Stimulated activated CD8-positive, alpha-beta memory T cell treated with anti-CD3 and anti-CD28 coated beads, Interleukin-12 subunit alpha, Interleukin-12 subunit beta, amount 100 ng/mL, for 1 hour (primary cell): ENCODE measurements around the gene PCDH9.
A peak's percentile ranks its signal among the peaks of the same experiment; 100 is the strongest.

Experiments
- DNase-seq: peaks from one replicate; pipeline ENCODE4 v3.0.0-alpha.2; 2020; ENCODE audit warnings: low read depth

PCDH9 gene, protein sequence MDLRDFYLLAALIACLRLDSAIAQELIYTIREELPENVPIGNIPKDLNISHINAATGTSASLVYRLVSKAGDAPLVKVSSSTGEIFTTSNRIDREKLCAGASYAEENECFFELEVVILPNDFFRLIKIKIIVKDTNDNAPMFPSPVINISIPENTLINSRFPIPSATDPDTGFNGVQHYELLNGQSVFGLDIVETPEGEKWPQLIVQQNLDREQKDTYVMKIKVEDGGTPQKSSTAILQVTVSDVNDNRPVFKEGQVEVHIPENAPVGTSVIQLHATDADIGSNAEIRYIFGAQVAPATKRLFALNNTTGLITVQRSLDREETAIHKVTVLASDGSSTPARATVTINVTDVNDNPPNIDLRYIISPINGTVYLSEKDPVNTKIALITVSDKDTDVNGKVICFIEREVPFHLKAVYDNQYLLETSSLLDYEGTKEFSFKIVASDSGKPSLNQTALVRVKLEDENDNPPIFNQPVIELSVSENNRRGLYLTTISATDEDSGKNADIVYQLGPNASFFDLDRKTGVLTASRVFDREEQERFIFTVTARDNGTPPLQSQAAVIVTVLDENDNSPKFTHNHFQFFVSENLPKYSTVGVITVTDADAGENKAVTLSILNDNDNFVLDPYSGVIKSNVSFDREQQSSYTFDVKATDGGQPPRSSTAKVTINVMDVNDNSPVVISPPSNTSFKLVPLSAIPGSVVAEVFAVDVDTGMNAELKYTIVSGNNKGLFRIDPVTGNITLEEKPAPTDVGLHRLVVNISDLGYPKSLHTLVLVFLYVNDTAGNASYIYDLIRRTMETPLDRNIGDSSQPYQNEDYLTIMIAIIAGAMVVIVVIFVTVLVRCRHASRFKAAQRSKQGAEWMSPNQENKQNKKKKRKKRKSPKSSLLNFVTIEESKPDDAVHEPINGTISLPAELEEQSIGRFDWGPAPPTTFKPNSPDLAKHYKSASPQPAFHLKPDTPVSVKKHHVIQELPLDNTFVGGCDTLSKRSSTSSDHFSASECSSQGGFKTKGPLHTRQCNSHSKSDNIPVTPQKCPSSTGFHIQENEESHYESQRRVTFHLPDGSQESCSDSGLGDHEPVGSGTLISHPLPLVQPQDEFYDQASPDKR (N-terminal part only)

DNA sequence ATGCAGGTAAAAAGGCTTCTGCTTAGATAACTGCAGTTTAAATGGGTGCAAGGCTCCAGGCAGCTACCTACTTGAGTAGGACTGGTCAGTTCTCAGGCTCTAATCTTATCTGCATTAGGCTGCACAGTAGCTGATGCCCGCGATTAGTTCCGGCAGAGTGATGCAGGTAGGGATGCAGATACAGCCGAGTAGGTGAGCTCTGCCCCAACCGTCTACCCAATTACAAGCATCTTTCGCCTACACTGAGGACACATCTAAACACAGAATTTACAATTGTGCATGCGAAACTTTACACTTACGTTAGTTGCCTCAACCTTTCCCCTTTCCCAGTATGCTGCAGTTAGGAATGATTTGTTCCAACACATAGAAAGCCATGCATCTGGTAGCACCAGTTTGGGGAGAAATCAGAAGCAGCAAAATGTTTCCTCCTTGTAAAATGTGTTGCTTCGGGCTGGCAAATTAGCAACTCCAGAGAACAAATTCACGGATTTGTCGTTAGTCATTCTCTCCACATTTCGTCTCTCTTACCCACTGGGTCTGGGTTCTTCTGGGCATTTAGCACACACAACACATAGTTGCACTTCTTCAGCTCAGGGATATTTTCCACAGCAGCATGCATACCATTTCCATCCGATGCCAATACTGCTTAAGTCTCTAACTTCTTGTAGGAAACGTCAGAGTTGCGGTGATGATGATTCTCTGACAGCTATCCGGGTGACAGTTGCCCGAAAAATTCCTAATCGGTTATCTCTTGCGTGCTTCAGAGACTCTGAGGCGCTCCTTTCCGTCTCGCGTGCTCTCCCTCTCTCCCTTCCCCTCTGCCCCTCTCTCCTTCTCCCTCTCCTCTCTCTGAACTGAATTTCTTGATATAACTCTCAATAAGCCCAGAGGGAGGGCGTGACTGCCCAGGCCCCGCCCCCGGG lies at the start of gene PCDH9:
Gene PCDH9 (minus strand): TSS at position 856 of the 923 bp plus-strand sequence. CDS start 1,896 bp downstream, outside the sequence.
- DNase-seq, result no peak

DNA sequence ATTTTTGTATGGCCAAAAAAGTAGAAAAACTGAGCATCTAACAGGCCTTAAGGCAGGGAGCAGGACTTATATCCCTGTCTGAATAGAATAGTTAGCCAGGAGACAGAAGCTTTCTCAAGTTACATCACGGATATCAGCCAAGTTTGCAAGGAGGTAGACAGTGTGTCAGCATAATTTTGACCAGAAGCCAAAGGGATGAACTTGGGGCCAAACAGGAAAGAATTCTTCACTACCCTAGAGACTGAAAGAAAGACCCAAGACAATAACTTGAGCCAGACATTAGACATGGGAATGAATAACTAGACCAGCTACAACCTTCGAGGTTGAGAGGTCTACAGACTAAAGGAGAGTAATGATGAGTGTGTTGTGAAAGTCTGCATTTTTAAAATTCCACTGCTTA lies 48.1 kb upstream of the PCDH9 start:
- no peak for DNase-seq

DNA sequence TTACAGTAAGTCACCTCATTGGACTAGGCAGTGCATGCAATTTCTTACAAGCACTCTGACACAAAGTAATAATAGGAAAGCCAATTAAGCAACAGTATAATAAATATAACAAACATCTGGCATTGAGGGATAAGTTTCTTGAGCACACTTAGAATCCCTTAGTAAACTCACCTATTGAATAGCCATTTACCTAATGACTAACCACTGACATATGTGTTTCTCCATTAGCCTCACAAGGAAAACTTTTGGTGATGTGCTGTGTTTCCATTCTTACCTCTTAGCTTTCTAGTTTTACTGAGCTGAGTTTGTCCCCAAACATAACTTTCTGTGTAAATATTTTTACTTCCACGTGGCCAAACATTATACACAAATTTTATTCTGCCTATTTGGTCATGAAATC lies 47.4 kb upstream of the PCDH9 start:
- no peak for DNase-seq

DNA sequence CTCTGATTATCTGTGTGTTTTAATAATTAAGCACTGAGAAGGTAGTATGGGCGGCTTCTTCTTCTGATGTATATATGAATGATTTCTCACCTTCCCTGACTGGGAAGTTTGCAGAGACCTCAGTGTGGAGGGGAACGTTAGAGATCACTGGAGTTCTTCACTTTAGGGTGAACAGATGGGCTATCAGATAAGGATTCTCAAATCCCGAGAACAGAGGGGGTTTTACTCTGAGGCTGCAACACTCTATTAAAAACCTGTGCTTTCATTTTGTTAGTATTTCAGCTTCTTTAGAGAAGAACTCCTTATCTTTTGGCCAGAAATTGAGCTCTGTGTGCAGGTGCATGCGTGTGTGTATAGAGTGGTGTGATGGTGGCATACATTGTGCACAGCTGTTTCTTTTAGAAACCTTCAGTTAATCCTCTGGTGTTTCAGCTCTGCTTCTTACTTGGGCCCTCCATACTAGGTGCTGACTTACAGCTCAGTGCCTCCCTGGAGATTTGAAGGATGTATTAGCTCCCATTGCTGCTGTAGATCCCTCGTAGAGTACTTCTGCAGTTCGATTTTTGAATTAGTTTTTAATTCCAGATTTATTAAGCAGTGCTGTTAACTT lies 45.3 kb upstream of the PCDH9 start:
- no peak for DNase-seq

DNA sequence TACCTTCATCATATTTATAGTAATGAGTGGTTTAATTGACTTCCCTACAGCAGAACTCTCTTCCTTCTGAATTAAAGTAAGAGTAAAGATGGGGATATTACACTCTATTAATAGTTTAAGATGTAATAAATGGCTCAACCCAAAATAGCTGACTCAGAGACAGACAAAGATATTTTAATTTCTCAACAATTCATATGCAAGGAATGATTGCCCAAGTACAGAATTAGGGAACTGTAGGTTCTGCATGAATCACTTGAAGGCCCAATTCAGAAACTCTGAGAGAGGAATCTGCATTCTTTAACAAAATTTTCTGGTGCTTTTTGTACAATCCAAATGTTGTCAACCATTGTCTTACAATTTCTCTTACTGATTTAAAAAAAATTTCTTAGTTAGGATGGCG lies 42.9 kb upstream of the PCDH9 start:
- no peak for DNase-seq

DNA sequence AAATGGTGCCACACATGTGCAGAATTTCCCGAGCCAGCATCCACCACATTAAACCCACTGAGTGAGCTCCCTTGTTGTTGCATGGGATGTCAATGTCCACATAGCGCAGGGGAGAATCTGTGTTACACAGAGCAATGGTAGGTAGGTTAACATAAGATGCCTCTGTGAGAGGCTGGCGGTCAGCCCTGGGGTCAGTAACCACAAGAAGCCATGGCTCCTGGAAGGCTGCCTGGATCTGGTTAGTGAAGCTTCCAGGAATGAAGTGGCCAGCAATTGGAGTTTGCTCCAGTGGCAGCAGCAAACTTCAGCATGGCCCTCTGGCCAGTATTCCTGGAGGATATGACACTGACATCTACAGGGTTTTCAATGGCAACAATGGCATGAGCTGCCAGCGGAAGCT lies 37.0 kb upstream of the PCDH9 start:
- no peak for DNase-seq

DNA sequence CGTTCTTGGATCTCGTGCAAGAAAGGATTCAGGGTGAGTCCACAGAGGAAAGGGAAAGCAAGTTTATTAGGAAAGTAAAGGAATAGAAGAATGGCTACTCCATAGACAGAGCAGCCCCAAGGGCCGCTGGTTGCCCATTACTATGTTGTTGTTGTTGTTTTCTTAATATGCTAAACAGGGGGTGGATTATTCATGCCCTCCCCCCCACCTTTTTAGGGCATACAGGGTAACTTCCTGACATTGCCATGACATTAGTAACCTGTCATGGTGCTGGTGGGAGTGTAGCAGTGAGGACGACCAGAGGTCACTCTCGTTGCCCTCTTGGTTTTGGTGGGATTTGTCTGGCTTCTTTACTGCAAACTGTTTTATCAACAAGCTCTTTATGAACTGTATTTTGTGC lies 29.1 kb upstream of the PCDH9 start:
- no peak for DNase-seq

DNA sequence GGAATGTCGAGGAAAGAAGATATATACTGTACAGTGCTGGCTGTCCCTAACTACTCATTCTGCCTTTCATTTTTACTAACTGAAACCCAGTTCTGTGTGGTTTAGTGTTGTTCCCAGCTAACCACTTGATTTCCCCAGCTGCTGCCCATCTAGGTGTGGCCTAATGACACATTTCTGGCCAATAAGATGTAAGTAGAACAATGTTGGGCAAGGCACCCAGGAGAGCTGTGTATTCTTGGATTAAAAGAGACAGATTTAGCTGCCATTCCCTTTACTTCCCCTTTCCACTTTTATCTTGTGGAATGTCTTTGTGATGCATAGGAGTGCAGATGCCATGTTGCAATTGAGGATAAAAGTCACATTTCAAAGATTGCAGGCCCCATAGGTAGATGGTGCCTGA lies 28.3 kb upstream of the PCDH9 start:
- DNase-seq, result no peak

DNA sequence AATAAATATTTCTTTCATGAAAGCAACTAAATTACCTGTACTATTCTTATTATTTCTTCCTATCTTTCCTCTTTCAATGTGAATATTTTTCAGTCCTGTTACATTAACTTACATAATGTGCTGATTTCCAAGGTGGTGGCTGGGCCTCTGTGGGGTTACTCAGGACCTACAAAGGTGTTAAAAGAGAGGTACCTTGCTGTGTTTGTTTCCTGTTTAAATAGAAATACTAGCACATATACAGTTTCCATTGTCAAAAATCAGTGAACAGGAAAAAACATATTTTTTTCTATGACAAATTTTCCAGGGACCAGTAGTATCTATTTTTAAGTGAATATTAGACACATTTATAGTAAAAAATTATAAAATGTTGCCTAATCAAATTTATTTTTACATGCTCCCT lies 8.7 kb upstream of the PCDH9 start:
- DNase-seq, result no peak

DNA sequence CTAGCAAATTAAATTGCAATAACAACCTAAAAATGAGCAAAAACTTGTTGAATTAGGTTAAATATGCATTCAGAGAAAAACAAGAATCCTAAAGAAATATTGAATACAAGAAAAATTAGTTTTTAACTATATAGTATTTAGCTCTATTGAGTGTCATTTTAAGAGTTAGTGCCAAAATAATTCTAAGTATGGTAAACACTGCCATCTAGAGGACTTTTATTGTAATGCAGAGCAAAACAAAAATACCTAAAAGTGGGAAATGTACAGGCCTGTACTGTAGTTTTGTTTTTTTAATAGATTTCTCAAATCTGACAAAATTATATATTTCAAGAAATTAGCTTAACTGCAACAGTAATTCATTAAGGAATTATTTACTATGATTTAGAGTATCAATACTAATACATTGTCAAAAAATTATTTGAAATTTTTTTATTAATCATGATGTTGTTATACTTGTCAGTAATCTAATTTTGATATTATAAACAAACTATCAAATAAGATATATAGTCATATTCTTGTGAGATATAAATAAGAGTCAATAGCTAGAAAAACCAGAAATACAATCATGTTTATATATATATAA lies 8.2 kb upstream of the PCDH9 start:
- DNase-seq, result no peak

DNA sequence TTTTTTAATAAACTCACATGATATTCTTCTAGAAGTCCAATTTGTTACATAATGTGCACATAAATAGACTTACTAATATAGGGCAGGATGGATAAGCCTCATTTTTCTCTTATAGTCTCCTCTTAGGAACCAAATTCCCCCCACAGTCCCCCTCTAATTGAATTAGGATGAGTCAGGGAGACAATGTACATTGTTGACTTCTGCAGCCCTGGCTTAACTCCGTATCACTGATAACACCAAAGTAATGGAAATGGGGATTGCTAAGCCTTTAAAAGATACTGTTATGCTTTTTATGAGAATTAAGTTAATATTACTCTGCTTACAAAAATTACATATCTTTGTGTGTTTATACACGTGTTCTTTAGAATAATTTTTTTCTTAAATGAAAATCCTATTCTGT lies 5.1 kb upstream of the PCDH9 start:
- DNase-seq, result no peak

DNA sequence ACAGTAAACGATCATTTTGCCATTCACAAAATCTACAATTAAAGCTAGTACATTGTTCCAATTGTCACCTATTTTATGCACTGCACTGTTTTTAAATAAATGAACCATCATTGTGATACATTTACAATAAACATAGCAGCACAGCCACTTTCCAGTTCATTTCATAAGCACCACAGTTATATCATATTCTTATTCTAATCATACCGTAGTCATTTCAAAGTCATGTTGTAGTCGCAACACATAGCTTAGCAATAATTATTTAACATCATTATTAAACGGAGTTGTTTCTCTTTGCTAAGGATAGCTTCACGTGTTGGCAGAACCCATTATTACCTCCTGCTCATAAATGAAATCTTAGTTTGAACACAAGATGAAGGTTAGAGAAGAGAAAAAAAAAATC lies 2.2 kb upstream of the PCDH9 start:
- DNase-seq, result no peak

DNA sequence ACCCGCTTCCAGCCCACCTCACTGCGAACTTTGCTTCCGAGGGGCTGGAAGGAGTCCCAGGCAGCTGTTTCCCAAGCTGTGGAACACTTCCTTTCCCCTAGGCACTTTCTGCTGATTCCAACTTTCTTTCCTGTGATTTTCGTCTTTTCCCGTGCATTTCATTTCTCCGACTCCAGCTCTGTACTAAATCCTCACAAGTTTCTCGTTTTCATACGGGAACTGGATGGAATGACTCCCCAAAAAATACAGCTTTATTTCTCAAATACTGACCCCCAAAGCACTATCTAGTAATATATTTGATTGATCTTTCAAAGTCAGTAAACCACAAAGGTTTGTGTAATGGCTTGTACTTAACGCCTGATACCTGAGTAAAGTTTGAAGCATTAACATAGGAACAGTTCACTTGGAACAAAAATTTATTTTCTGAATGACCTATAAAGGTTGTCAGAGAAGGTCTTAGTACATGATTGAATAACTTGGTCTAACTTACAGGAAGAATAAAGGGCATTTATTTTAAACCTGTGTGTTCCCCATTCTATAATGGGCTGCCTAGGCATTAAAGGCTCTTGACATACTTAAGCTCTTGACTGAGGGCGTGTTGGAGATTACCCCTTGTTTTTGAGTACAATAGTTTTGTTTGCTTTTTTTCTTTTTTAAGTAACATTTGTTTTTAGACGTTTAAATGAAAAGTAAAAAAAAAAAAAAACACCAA lies 1.3 kb upstream of the PCDH9 start:
- DNase-seq, result no peak

DNA sequence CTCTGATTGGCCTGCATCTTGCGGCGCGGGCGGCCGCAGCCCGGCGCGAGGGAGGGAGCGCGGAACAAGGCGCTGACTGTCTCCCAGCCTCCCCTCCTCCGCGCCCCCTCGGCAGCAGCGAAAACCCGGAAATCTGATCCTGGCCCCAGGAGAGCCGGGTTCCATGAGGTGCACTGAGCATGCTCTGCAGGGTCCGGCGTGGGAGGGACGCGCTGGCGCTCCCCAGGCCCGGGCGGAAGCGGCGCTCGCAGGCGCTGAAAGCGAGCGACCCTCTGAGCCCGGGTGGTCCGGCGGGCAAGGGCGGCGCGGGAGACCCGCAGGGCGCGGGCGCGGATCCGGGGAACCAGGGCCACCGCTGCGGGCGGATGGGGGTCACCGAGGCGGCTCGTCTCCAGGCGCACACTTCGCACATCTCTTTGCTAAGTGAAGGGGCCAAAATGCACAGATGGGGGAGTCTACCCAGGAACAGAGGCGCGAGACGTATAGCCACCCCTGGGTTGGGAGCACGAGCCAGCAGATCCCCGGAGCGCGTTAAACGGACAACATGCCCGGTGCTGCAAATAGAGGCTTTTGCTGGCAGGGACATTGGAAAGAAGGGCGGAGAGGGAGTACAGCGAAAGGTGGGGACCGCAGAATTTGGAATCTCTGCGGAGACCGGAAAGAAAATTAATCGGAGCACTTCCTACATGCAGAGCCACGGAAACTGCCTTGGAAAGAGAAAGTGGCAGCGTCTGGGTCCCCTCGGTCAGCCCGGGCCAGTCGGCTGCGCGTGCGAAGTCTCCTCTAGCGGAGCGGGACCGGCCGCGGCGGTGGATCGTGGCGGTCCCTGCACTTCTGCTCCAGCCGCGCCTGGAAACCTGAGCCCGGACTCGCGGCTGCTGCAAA lies 510 bp upstream of the PCDH9 start:
- DNase-seq, result peak; percentile 55

DNA sequence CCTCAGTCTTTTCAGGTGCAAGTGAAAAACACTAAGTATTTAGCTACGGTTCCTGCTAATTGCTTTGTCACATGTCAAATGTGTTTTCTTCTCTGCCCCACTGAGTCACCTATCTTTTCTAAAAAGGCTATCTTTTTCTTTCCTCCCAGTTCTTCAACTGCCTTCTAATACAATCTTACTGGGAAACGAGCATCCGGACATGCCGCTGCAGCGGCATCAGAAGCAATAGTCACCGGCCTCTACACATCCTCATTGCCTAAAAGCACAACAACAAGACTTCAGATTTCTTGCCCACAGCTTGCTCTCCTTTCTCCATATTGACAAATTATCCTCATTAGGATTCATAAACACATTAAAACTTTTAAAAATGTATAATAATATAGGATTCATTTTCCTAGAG lies 1.2 kb downstream of the PCDH9 start:
- no peak for DNase-seq

DNA sequence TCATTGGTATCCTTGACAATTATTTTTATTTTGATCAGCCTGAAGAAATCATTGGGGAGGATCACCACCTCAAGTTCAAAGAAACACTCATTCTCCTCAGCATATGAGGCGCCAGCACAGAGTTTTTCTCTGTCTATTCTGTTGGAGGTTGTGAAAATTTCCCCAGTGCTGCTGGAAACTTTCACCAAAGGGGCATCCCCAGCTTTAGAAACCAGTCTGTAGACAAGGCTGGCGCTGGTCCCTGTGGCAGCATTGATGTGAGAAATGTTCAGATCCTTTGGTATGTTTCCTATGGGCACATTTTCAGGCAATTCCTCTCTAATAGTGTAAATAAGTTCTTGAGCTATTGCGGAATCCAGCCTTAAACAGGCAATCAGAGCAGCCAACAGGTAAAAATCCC lies 2.1 kb downstream of the PCDH9 start:
- DNase-seq, result no peak

DNA sequence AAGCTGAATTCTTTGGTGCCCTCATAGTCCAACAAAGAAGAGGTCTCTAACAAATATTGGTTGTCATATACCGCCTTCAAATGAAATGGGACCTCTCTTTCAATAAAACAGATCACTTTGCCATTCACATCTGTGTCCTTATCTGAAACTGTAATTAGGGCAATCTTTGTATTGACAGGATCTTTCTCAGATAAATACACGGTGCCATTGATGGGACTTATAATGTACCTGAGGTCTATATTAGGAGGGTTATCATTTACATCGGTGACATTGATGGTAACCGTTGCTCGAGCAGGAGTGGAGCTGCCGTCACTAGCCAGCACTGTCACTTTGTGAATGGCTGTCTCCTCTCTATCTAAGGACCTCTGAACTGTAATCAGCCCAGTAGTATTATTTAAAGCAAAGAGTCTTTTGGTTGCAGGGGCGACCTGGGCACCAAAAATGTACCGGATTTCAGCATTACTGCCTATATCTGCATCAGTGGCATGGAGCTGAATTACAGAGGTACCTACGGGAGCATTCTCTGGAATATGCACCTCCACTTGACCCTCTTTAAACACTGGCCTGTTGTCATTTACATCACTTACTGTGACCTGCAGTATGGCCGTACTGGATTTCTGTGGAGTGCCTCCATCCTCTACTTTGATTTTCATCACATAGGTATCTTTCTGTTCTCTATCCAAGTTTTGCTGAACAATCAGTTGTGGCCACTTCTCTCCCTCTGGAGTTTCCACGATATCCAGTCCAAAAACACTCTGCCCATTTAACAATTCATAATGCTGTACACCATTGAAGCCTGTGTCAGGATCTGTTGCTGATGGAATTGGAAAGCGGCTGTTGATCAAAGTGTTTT lies 2.8 kb downstream of the PCDH9 start:
- no peak for DNase-seq

DNA sequence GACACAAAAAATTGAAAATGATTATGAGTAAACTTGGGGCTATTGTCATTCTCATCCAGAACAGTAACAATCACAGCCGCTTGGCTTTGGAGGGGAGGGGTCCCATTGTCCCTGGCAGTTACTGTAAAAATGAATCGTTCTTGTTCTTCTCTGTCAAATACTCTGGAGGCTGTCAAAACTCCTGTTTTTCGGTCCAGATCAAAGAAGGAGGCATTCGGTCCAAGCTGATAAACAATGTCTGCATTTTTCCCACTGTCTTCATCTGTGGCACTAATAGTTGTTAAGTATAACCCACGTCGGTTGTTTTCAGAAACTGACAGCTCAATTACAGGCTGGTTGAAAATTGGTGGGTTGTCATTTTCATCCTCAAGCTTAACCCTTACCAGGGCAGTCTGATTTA lies 3.4 kb downstream of the PCDH9 start:
- no peak for DNase-seq
